ENCODE results near the gene GRID1.

- no peak for TF ChIP-seq POLR2AphosphoS5 (IDR thresholded peaks at IDR 0.05; ENCODE audit: borderline replicate concordance, low read depth, low read length)
- TF ChIP-seq EZH2 (IDR thresholded peaks at IDR 0.05), result no peak
- no peak for TF ChIP-seq FOXP2 (optimal IDR thresholded peaks at IDR 0.05; ENCODE audit: control extremely low read depth, extremely low read length, insufficient read depth)
Measured at GRCh38 chr10:85702768-85703167, 663.8 kb downstream of the GRID1 start.
